ENCODE measurements around the gene RAB12. TPM values are rescaled to one million over a fixed set of nuclear protein-coding genes. Genes with fewer than 3 reads are reported as not detected.

The RAB12 gene
- total RNA-seq, 1 experiment from 2014 or later = 51.3 TPM

DNA sequence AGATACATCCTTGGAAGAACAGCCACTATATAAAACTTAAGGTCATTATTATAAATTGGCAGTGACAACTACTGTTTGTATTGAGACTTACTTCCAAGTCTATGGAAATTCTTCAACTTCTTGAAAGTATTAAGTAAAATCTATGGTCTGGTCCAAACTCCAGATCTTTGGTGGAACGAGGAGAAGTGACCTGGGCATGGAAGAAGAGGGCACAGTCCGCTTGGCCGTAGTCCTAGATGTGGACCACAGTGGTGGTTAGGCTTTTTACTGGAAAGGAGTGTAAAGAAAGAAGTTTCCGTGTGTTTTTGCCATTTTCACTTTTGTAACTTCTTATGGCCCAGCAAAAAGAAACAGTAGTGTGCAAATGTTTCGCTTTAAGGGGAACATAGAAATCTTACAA lies 9.8 kb downstream of the RAB12 start:
- Histone ChIP-seq H2BK120ac (ENCODE audit: low read depth, low read length, poor library complexity, severe bottlenecking) (no peak overlapping the region), H3K9ac (ENCODE audit: extremely low read depth, insufficient read length, low read length) (no peak overlapping the region), H2BK5ac (ENCODE audit: insufficient read length, low read length) (no peak overlapping the region), H3K27me3 (ENCODE audit: insufficient read depth, low read length) (no peaks in the 10 kb centered on the region), H3K56ac (ENCODE audit: insufficient read length, low read depth, low read length) (no peak overlapping the region), H3K79me1 (ENCODE audit: insufficient read depth, low read depth, low read length, poor library complexity, severe bottlenecking) (no peaks in the 10 kb centered on the region), H2AK5ac (ENCODE audit: insufficient read length, low read length) (no peak overlapping the region), H4K8ac (replicated peaks; ENCODE audit: insufficient read length, low read depth, low read length) (no peak overlapping the region), H2AFZ (ENCODE audit: low read length) (no peak overlapping the region), H3K14ac (ENCODE audit: insufficient read depth, low read length) (0 out of 2 replicates have a peak overlapping the region, but pooled peaks have one; percentile 2), H4K5ac (ENCODE audit: insufficient read length, low read depth, low read length) (no peak overlapping the region), H3K4ac (ENCODE audit: low read depth, low read length) (no peak overlapping the region), H3K9me3 (ENCODE audit: control insufficient read depth, low read depth, low read length) (no peaks in the 10 kb centered on the region), H4K91ac (ENCODE audit: insufficient read length, low read depth, low read length) (no peak overlapping the region), H3K27ac (ENCODE audit: insufficient read length, low read depth, low read length) (peak overlapping the region; percentile 50), H3K79me2 (ENCODE audit: insufficient read depth, low read length) (peaks cover 59% of the 10 kb centered on the region), H4K20me1 (ENCODE audit: control insufficient read depth, insufficient read depth, insufficient read length) (no peaks in the 10 kb centered on the region), H3K23ac (ENCODE audit: insufficient read length, low read depth, low read length) (no peak overlapping the region), H3K18ac (ENCODE audit: insufficient read length, low read depth, low read length) (no peak overlapping the region), H3K4me2 (ENCODE audit: insufficient read depth, insufficient read length, low read length) (no peak overlapping the region), H3T11ph (ENCODE audit: low read length) (no peak overlapping the region), H3K23me2 (ENCODE audit: insufficient read length, low read depth, low read length, poor library complexity, severe bottlenecking) (no peaks in the 10 kb centered on the region), H2BK20ac (ENCODE audit: low read depth, low read length, poor library complexity, severe bottlenecking) (no peak overlapping the region), H2BK15ac (ENCODE audit: low read depth, low read length) (no peak overlapping the region), H3K4me1 (ENCODE audit: insufficient read depth, low read length) (peaks cover 20% of the 10 kb centered on the region), H2BK12ac (ENCODE audit: insufficient read length, low read depth, low read length) (no peak overlapping the region)
- no peaks in the 10 kb centered on the region for H3K27me3 Mint-ChIP-seq (ENCODE audit: low read depth)
- TF ChIP-seq, protein P1, sequence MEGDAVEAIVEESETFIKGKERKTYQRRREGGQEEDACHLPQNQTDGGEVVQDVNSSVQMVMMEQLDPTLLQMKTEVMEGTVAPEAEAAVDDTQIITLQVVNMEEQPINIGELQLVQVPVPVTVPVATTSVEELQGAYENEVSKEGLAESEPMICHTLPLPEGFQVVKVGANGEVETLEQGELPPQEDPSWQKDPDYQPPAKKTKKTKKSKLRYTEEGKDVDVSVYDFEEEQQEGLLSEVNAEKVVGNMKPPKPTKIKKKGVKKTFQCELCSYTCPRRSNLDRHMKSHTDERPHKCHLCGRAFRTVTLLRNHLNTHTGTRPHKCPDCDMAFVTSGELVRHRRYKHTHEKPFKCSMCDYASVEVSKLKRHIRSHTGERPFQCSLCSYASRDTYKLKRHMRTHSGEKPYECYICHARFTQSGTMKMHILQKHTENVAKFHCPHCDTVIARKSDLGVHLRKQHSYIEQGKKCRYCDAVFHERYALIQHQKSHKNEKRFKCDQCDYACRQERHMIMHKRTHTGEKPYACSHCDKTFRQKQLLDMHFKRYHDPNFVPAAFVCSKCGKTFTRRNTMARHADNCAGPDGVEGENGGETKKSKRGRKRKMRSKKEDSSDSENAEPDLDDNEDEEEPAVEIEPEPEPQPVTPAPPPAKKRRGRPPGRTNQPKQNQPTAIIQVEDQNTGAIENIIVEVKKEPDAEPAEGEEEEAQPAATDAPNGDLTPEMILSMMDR (conservative IDR thresholded peaks at IDR 0.05) = no peak
- WGBS (ENCODE audit: extremely low coverage, insufficient read length, low lambda C conversion rate) = no CpG with 5 or more reads among the region's 5 CpGs
- H3K27ac Mint-ChIP-seq = peak overlapping the region; percentile 40 to 93 (median 93); a peak in 6 of 7 replicates
- peaks cover 84% of the 10 kb centered on the region in 2 experiments for H3K4me1 Mint-ChIP-seq
- H3K4me3 Mint-ChIP-seq = no peak overlapping the region
- H3K9me3 Mint-ChIP-seq = no peaks in the 10 kb centered on the region
- peaks cover 22 to 28% (median 24%) of the 10 kb centered on the region in 3 experiments for H3K36me3 Mint-ChIP-seq (ENCODE audit: insufficient read depth in 1 of 3, low read depth in 3 of 3)
- no peak for DNase-seq
